ENCODE measurements around the gene PRCC. TPM values are rescaled to one million over a fixed set of nuclear protein-coding genes. Genes with fewer than 3 reads are reported as not detected.

The PRCC gene
- total and polyA plus RNA-seq, 2 of the 13 experiments (the other 11 are each of a cell fraction or from before 2014, with no cell fraction given): 24.2 to 40.5 TPM

DNA sequence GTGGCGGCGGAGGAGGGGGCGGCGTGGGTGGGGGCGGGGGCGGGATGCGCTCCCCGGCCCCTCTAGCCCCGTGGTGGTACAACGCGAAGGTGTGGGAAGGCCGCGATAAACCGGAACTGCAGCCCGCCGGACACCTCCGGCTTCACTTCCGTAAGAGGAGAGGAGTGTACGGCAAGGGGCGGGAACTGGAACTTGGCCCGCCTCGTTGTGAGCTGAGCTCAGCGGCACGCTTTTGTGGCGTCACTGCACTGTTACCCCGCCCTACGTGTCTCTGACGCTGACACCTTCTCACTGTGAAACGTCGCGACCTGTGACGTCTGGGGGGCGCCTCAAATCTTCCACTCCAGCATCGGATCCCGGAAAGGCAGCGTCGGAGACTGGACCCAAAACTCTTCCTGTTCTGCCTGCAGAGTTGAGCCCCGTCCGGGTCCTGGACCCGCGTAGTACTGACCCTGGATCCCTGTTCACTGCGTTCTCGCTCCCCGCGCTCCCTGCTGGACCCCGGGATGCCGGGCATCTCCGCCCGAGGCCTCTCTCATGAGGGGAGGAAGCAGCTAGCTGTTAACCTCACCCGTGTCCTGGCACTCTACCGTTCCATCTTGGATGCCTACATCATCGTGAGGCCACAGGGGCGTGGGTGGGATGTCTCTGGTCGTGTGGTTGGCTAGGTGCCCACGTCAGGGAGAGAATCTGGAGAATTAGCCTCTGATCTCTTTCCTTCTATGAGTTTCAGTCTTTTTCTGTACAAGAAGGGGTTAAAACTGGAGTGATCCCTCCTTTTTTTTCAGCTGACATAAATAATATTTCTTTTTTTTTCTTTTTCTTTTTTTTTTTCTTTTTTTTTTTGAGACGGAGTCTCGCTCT, 38.5 kb upstream of the PRCC start, which contains the start of gene ISG20L2 (continued):
- TF ChIP-seq, protein P1, sequence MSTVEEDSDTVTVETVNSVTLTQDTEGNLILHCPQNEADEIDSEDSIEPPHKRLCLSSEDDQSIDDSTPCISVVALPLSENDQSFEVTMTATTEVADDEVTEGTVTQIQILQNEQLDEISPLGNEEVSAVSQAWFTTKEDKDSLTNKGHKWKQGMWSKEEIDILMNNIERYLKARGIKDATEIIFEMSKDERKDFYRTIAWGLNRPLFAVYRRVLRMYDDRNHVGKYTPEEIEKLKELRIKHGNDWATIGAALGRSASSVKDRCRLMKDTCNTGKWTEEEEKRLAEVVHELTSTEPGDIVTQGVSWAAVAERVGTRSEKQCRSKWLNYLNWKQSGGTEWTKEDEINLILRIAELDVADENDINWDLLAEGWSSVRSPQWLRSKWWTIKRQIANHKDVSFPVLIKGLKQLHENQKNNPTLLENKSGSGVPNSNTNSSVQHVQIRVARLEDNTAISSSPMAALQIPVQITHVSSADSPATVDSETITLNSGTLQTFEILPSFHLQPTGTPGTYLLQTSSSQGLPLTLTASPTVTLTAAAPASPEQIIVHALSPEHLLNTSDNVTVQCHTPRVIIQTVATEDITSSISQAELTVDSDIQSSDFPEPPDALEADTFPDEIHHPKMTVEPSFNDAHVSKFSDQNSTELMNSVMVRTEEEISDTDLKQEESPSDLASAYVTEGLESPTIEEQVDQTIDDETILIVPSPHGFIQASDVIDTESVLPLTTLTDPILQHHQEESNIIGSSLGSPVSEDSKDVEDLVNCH (CRISPR knock-in tag; IDR thresholded peaks at IDR 0.05): no peak
- TF ChIP-seq ZBTB42 (CRISPR knock-in tag; IDR thresholded peaks at IDR 0.05): no peak
- TF ChIP-seq ZBTB3 (CRISPR knock-in tag; IDR thresholded peaks at IDR 0.05; ENCODE audit: borderline replicate concordance, low read depth): no peak
- TF ChIP-seq ZNF451 (CRISPR knock-in tag; IDR thresholded peaks at IDR 0.05): peak; percentile 56; the same call in 1 of the 2 replicates
- TF ChIP-seq ZNF260 (CRISPR knock-in tag; IDR thresholded peaks at IDR 0.05; ENCODE audit: borderline replicate concordance, low read depth): no peak
- TF ChIP-seq, protein P2, sequence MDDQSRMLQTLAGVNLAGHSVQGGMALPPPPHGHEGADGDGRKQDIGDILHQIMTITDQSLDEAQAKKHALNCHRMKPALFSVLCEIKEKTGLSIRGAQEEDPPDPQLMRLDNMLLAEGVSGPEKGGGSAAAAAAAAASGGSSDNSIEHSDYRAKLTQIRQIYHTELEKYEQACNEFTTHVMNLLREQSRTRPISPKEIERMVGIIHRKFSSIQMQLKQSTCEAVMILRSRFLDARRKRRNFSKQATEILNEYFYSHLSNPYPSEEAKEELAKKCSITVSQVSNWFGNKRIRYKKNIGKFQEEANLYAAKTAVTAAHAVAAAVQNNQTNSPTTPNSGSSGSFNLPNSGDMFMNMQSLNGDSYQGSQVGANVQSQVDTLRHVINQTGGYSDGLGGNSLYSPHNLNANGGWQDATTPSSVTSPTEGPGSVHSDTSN (CRISPR knock-in tag; IDR thresholded peaks at IDR 0.05; ENCODE audit: borderline replicate concordance): no peak
- no peak for TF ChIP-seq ZNF263 (CRISPR knock-in tag; IDR thresholded peaks at IDR 0.05)
- TF ChIP-seq ASH2L (IDR thresholded peaks at IDR 0.05; ENCODE audit: insufficient read length, low read depth, low read length): peak; percentile 71
- TF ChIP-seq, protein P3, sequence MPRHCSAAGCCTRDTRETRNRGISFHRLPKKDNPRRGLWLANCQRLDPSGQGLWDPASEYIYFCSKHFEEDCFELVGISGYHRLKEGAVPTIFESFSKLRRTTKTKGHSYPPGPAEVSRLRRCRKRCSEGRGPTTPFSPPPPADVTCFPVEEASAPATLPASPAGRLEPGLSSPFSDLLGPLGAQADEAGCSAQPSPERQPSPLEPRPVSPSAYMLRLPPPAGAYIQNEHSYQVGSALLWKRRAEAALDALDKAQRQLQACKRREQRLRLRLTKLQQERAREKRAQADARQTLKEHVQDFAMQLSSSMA (CRISPR knock-in tag; IDR thresholded peaks at IDR 0.05): no peak
- peak; percentile 25 for TF ChIP-seq TEAD3 (CRISPR knock-in tag; optimal IDR thresholded peaks at IDR 0.05; ENCODE audit: borderline replicate concordance)
- TF ChIP-seq, protein P4, sequence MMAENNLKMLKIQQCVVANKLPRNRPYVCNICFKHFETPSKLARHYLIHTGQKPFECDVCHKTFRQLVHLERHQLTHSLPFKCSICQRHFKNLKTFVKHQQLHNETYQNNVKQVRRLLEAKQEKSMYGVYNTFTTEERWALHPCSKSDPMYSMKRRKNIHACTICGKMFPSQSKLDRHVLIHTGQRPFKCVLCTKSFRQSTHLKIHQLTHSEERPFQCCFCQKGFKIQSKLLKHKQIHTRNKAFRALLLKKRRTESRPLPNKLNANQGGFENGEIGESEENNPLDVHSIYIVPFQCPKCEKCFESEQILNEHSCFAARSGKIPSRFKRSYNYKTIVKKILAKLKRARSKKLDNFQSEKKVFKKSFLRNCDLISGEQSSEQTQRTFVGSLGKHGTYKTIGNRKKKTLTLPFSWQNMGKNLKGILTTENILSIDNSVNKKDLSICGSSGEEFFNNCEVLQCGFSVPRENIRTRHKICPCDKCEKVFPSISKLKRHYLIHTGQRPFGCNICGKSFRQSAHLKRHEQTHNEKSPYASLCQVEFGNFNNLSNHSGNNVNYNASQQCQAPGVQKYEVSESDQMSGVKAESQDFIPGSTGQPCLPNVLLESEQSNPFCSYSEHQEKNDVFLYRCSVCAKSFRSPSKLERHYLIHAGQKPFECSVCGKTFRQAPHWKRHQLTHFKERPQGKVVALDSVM (CRISPR knock-in tag; IDR thresholded peaks at IDR 0.05): no peak
- TF ChIP-seq ZNF251 (CRISPR knock-in tag; IDR thresholded peaks at IDR 0.05): no peak
- no peak for TF ChIP-seq PHF5A (CRISPR knock-in tag; IDR thresholded peaks at IDR 0.05; ENCODE audit: low read depth, unreplicated experiment)
- no peak for TF ChIP-seq ZNF326 (CRISPR knock-in tag; IDR thresholded peaks at IDR 0.05; ENCODE audit: borderline replicate concordance)
- TF ChIP-seq, protein P5, sequence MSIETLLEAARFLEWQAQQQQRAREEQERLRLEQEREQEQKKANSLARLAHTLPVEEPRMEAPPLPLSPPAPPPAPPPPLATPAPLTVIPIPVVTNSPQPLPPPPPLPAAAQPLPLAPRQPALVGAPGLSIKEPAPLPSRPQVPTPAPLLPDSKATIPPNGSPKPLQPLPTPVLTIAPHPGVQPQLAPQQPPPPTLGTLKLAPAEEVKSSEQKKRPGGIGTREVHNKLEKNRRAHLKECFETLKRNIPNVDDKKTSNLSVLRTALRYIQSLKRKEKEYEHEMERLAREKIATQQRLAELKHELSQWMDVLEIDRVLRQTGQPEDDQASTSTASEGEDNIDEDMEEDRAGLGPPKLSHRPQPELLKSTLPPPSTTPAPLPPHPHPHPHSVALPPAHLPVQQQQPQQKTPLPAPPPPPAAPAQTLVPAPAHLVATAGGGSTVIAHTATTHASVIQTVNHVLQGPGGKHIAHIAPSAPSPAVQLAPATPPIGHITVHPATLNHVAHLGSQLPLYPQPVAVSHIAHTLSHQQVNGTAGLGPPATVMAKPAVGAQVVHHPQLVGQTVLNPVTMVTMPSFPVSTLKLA (IDR thresholded peaks at IDR 0.05): no peak; the same call in 1 of the 2 replicates
